GM18907 (cell line): Measurements from ENCODE around the gene PLA2G4A.
"Not testable (repeated sequence)": the region's sequence is repeated elsewhere in the genome, so short reads cannot be mapped to it uniquely, and the experiment has no call there.

ENCODE experiments used
- ATAC-seq: cut with Tn5 transposase; IDR thresholded peaks from one replicate; pipeline ENCODE4 v1.9.1; 2021; ENCODE audit warnings: mild to moderate bottlenecking, moderate library complexity; ENCODE audit not compliant: unreplicated experiment

PLA2G4A gene

GRCh38 chr1:186917106-186917786, 88.5 kb downstream of the PLA2G4A start:
- ATAC-seq = not testable (repeated sequence)

DNA sequence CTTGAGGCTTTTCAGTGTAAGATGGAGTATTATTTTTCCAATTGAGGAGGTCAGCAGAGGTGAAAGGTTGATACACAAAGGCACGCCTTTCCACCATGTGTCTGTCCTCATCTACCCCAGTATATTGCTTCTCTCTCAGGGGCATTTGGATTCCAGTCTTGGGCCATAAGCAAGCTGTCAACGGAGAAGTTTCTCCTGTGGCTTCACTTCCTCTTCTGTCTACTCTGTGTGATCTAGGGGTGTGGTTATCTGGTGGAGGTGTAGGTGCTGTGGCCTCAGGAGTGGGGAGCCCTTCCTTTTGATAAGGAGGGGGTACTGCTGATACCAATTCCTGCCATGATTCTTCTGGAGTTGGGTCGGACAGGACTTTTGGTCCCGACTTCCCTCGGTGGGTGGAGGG, 92.6 kb downstream of the PLA2G4A start:
- peak; percentile 58 for ATAC-seq

- ATAC-seq = not testable (repeated sequence)
These were observed 94.1 kb downstream of the PLA2G4A start for GRCh38 chr1:186922814-186923213.

- ATAC-seq = no peak
These were observed 94.7 kb downstream of the PLA2G4A start for GRCh38 chr1:186923486-186923885.

- ATAC-seq = no peak
These were observed 97.3 kb downstream of the PLA2G4A start for GRCh38 chr1:186925881-186926669.

GRCh38 chr1:186927884-186928283, 99.1 kb downstream of the PLA2G4A start:
- ATAC-seq = no peak

- no peak for ATAC-seq
These were observed 101.5 kb downstream of the PLA2G4A start for GRCh38 chr1:186930238-186930637.

DNA sequence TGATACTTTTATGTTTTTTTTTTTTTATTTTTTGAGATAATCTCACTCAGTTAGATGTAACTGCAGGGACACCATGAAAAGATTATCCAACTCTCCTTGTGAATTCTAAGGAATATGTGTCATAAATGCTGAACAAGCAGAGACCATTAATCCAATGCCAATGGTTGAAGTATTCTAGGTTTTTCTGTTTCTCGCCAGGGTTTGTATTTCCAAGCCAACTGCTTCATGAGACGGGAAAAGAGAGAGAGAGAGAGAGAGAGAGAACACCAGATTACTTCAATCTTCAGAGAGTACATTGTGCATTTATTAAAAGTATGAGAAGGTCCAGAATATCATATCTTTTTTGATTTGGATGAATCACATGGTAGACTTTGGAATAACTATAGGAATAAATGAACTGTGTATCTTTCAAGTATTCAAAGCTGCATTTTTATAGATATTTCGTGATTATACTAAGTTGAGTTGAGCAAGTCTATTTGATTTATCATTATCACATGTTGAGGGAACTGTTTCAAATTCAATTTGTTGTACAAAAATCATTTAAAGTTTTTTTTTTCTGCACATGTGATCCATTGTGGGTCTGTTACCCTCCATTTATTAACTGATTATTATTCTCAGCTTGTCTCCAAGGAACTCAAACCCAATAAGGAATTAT, 108.4 kb downstream of the PLA2G4A start:
- no peak for ATAC-seq

DNA sequence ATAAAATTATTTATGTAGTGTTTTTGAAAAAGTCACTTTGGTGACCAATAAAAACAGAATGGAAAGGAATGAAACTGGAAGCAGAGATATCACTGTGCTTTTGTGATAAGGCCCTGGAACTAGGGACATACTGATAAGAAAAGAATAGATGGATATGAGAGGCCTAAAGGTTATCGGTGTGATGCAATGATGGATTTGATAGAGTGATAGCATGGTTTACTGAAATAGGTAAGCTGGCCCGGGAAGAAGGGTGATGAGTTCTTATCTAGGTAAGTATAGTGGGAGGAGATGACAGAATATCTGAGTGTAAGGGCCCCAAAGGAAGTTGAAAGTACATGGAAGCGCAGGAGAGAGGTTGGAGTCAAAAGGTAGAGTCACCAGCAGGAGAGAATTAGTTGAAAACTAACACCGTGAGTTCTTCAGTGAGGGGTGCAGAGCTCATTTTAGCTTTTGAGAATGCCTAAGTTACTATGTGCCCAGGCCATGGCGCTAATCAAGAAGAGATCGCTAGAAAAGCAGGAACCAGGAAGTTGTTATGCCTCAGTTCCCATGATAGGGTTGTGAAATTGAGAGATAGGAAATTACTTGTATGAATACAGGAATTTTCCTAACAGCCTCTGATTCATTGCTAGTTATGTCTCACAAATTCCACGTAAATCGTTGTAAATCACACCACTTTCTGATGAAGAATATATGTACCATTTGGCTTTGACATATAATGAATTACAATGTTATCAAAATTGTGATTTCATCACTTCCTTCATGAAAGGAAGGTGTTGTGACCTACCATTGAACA, 115.3 kb downstream of the PLA2G4A start:
- ATAC-seq = no peak

GRCh38 chr1:186945146-186945545, 116.4 kb downstream of the PLA2G4A start:
- no peak for ATAC-seq

GRCh38 chr1:186948535-186948934, 119.8 kb downstream of the PLA2G4A start:
- ATAC-seq = no peak

GRCh38 chr1:186949173-186949572, 120.4 kb downstream of the PLA2G4A start:
- no peak for ATAC-seq

DNA sequence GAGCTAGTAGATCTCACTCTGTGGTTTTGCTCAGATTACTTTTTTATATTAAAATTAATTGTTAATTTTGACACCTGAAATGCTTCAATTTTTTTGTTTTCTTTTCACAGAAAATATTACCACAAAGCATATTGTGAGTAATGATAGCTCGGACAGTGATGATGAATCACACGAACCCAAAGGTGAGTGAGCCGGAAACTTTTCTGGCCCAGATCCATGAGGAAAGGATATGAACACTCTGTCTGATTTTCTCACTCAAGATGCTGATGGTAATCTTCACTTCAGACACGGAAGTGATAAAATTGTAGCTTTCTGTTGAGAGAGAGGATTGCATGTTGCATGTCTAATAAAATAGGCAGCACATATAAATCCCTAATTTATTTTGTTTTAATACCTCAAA, 121.8 kb downstream of the PLA2G4A start:
- no peak for ATAC-seq

- ATAC-seq = no peak
These were observed 125.1 kb downstream of the PLA2G4A start for GRCh38 chr1:186953876-186954275.

DNA sequence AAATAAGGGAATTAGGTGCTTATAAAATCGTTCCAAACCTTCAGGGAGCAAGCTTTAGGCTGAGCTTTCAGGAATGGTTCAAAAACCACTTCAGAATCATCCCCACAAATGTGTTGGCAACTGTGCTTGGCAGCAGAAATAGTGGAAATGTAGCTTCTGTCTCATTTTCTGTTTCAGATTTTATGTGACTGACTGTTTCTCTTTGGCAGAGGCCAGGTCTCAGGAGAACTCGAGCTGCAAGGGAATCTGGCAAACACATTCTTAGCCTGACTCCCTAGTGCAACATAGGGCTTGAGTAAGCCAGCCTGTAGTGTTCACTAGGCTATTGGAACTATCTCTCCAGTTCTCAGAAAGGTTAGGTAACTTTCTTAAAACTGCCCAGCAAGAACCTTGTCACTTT, 128.6 kb downstream of the PLA2G4A start:
- ATAC-seq = no peak

DNA sequence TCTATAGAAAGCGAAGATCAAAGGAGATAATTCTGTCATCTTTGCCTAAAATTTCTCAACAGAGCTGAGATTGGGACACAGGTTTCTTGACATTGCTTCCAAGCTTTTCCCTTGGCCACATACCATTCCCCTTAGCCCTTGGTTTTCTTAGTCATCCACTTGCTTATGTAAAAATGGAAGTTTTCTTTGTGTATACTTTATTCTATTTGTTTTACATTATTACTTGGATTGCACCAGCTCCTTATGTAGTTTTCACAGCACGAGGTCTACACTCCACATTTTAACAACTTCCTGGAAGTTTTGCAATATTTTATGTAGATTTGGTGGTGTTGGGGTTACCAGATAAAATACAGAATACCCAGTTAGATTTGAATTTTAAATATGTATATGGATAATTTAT, 129.8 kb downstream of the PLA2G4A start:
- ATAC-seq = no peak

DNA sequence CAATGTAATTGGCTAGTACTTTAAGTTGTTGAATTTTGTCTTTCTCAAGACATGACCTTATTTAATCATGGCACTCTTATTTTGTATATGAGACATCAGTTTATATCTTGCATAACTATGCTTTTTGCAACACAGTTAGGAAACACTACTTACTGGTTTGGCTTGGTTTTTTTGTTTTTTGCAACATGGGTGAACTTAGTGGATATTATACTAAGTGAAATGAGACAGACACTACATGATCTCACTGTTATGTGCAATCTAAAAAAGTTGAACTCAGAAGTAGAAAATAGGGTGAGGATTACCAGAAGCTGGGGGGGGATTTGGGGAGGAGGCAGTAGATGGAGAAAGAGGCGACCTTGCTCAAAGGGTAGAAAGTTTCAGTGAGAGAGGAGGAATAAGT, 132.1 kb downstream of the PLA2G4A start:
- no peak for ATAC-seq

GRCh38 chr1:186965847-186966246, 137.1 kb downstream of the PLA2G4A start:
- peak; percentile 63 for ATAC-seq

- ATAC-seq = no peak
These were observed 137.7 kb downstream of the PLA2G4A start for GRCh38 chr1:186966456-186966855.

- no peak for ATAC-seq
These were observed 139.1 kb downstream of the PLA2G4A start for GRCh38 chr1:186967656-186968394.
